GM18868 (cell line): ENCODE data around the gene MACF1.
"Not testable (repeated sequence)": the region's sequence is repeated elsewhere in the genome, so short reads cannot be mapped to it uniquely, and the experiment has no call there.

Experiments
- ATAC-seq: cut with Tn5 transposase; IDR thresholded peaks from one replicate; pipeline ENCODE4 v1.9.1; 2021; ENCODE audit warnings: mild to moderate bottlenecking, moderate library complexity; ENCODE audit not compliant: unreplicated experiment

MACF1 gene

DNA sequence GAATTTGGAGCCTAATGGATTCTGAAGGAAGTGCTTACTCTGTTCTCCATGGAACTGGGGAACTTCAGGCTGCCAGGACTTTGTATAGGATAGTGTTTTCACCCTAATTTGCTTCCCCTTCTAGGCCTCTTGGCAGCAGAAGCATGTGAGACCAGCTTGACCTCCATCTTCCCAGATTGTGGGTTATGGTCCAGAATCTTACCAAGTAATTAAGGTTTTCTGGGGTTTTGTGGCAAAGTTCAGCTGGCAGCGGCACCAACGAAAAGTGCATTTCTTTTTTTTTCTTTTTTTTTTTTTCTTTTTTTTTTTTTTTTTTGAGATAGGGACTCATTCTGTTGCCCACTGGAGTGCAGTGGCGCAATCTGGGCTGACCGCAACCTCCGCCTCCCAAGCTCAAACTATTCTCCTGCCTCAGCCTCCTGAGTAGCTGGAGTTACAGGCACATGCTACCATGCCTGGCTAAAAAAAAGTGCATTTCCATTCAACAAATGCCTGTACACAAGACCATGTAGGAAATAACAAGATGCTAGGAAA, 283.6 kb downstream of the MACF1 start:
- ATAC-seq: no peak

DNA sequence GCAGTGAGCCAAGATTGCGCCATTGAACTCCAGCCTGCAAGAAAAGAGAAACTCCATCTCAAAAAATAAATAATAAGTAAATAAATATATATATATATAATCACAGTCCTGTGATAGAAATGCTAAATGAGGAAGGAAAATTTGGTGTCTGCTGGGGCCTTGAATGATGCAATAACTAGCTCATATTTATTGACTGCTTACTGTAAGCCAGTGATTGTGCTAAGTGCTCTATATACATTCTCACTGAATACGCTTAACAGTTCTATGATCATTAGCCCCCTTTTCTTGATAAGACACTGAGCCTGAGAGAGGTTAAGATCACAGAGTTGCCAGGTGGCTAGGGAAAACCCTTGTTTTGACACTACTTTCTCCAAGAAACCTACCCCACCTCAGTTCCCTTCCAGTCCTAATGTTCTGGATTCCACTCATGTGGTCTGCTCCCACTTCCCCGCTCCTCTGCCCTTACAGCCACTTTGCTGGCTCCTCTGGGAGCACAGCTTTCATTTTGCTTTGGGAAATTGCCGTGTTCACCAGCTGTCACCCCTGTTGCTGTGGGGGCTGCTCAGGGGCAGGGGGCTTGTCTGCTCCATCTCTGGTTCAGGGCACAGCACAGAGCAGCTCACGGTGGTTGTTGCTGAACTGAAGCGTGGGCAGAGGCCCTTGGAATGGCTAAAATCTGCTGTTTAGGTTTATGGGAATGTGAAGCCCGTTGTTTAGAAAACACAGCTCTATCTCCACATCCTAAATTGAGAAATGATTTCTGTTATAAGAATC, 284.5 kb downstream of the MACF1 start:
- ATAC-seq: no peak

DNA sequence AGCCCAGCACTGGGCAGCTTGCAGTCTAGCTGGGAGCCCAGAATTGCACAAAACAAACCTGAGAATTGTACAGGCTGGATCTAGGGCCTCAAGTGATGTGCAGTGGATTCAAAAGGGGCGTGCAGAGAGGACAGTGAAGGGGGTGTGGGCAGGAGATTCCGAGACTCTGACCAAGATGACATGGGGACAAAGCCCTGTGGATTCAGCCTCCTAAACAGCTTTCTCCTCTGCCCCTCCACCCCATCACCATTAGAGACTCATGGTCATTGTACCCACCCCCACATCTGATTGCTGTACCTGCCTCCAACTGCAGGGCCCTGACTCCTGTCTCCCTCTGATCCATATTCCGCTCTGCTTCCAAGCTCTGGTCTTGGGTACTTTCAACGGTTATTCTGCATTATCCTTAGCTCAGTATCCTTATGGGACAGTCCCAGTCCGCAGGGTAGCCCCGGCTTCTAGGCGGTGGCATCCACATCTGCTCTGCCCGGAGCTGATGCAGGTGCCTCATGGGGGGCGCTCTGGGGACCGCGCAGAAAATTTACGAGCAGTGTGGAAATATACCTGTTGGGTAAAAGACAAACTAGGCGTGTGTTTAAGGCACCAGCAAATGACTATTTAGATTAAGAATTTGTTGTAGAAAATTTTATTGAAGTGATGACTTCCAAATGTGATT, 285.2 kb downstream of the MACF1 start:
- no peak for ATAC-seq

DNA sequence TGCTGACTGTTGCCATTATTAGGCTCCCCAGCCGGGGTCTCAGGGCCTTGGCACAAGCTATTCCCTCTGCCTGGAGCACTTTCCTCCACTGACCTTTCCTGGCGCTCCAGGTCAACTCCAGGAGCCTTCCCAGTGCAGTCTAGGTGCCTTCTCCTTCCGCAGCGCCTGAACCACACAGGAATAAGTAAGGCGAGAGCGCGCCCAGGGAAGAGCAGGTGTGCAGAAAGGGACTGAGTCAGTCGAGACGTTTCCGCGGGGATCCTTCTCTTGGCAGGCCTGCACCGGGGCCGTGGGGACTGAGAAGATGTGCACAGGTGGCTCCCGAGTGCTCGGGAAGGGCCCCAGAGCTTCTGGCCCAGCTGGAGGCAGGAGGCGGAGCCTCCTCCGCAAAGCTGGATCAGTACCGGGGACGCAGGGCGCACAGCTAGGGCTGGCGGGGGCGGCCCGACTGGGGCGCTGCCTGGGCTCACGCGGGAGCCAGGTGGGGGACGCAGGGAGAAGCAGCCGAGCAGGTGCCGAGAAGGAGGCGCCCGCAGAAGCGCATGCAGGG, 286.2 kb downstream of the MACF1 start:
- peak; percentile 21 for ATAC-seq

DNA sequence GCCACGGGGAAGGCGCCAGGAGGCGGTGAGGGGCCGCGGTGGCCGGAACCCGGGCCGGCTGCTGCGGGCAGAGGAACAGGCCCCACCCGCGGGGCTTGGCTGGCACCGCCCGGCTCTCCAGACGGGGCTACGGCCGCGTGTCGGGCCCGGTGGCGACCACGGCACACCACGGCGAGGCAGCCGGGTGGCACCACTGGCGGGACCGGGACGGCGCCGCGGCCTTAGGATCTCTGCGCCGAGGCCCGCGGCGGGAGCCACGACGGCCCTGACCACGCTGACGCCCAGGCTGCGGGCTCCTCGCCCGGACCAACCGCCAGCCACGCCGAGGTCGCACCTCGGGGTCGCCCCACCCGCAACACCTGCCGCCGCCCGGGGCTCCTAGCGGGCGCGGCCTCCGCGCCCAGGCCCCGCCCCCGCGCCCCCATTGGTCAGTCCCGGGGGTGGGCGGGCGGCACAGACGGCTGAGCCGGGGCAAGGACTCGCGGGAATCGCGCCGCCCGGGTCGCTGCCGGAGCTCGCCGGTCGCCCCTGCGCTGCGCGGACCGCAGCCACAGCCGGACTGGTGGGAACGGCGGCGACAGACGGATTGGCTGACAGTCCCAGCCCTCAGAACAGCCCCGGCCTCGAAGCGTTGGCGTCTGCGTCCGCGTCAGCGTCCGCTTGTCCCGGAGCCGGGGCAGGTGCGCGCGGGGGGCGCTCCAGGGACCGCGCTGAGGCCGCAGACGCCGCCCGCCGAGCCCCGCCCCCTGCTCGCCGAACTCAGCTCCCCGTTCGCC, 286.8 kb downstream of the MACF1 start, which contains the start of gene BMP8A:
Gene BMP8A (plus strand): TSS at position 491 of the 776 bp plus-strand sequence. CDS start 356 bp downstream, outside the sequence.
- ATAC-seq: peak; percentile 74

DNA sequence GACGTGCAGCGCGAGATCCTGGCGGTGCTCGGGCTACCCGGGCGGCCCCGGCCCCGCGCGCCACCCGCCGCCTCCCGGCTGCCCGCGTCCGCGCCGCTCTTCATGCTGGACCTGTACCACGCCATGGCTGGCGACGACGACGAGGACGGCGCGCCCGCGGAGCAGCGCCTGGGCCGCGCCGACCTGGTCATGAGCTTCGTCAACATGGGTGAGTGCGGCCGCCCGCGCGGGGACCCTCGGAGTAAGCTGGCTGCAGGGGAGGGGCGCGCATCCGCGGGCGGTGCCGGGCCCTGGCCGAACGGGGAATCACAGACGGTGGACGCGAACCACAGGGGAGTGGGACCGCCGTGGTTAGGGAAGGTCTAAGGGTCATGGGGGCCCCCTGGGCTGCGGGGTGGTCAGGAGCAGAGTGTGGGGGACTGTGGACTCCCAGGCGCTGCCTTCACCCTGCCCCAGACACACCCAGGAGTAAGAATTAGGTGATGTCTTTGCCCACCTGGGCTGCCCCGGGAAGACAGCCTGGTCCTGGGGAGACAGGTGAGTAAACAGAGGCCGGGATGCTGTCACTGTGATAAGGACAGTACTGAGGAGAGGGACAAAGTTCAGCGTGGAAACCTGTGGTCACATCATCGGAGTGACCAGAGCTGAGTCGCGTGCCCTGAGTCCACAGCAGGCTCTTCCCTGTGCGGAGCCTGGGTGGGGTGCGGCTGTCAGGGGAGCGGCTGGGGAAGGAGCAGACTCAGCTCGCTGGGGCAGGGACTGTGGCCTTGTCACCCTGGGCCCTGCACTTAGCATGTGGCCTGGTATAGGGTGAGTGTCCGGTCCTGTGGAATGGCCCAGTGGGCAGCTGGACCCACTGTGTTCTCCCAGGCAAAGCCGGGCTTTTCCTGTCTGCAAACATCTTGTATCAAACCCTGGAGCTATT, 287.9 kb downstream of the MACF1 start:
- not testable (repeated sequence) for ATAC-seq

DNA sequence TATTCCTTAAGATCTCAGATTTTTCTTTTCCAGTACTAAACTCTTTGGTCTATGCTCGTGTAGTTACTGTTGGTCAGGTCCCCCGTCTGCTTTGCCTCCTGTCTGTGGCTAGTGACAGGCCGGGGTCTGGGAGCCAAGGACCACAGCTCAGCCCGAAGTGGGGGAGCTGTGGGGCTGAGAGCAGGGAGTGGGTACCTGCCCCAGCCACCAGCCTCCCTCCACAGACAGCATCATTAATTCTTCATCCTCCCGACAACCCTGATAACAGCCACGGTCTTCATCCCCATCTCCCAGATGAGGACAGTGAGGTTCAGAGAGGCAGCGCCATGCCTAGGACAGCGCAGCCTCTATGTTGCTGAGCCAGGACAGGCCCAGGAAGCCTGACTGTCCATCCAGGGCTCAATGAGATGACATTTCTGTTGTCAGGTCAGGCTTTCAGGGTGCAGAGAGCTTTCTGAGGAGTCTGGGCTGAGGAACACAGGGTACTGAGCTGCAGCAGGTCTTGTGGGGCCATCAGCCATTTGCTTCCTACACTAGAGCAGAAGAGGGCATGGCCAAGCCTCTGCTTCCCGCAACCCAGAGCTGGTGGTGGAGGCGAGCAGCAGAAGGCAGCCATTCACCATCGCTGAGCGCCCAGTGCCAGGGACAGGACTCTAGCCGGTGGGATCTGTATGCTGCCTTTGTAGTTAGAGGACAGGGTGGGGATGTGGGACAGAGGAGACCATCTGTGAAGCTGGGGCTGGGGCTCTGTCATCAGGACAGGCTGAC, 288.7 kb downstream of the MACF1 start:
- ATAC-seq: not testable (repeated sequence)

DNA sequence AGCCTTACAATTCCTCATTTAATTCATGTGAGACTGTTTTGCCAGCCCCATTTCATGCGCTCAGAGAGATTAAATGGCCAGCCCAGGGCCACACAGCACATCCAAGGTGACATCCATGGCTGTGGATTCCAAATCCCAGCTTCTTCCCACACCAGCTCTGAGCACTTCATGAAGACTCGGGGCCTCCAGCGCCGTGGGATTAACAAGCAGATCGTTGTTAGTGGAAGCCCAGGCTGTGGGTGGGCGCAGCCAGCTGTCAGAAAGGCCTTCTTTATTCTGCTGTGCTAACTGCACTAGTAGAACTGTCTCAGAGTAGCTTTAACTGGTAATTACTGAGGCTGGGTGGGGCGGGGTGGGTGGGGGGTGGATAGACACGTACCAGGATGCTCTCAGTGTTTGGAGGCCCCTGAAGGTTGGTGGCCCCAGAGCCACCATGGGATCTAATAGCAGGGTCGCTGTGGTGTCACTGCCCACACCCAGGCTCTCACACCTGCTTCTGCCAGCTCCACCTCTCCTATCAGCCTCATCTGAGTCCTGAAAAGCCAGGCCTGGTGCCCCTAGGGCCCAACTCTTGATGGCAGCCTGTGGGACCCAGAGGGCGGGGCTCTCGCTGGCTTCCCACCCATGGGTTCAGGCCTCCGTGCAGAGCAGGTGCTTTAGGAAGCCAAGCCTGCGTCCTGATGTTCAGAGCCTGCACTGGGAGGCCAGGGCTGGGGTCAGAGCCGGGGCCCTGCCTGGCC, 290.3 kb downstream of the MACF1 start:
- ATAC-seq: no peak

DNA sequence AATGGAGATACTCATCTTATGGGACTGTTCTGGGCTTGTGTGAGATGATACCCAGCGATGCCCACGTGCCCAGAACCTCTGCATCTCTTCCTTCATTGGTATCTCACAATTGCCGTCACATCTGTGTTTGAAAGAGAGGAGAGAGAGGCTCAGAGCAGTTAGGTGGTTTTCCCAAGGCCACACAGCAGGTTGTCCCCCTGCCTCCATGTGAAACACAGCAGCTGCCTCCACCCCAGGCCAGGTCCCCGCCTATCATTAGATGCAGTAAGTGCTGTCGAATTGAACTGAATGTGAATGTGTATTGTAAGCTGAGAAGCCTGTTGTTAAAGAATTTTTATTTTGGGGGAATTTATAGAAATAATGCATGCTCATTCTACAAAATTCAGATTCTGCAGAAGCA, 292.0 kb downstream of the MACF1 start:
- not testable (repeated sequence) for ATAC-seq

DNA sequence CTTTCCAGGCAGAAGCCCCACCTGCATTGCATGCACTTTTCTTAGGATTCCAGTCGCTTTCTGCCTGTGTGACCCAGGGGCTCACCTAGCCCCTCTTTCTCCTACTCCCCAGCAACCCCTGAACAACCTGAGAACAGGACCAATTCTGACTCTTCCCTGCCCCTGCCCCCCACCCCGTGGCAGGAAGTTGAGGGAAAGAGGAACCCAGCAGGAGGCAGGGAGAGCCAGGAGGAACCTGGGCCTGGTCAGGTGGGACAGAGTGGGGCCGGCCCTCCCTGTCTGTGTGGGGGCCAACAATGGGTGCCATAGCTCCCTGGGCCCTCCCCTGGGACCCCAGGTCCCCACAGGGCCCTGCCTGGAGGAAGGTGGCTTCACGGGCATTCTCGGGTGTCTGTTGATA, 293.1 kb downstream of the MACF1 start:
- no peak for ATAC-seq

DNA sequence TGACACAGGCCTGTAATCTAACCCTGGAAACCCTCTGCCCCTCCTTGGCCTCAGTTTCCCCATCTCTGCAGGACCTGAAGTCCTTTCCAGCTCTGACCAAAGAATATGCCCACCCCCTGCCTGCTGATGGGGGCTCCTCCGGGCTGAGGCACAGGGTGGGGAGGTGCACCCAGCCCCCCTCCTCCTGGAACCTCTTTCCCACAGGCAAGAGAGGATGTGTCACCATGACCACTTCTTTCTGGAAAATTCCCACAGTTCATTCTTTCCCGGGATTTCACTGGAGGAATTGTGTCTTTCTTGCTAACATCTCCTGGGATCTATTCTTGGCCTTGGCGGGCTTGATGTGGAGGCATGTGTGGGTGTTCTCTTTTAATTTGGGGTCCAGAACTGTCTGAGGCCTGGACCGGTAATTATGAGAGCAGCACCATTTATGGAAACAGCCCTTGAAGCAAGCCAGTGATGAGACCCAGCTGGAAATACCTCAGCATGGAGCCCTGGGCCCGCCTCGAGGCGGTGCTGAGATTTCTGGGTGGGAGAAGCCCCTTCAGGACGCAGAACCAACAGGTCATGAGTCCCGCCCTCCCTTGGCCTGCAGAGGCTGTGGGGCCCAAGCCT, 293.7 kb downstream of the MACF1 start:
- not testable (repeated sequence) for ATAC-seq

DNA sequence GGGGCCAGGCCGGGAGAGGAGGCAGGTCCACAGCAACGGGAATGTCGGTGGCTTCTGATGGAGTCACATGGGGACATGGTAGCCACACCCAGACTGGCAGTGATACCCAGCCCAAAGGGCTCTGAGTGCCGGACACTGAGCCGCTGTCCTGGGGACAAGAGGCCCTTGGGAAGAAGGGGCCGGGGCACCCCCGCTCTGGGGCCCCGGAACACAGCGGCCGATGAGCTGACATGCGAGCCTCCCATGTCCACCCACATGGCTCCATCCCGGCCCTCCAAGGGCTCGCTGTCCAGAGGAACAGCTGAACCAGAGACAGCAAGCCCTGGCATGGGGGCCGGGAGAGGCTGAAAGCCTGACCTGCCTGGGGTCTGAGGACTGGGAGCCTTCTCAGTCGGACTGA, 294.3 kb downstream of the MACF1 start:
- not testable (repeated sequence) for ATAC-seq

DNA sequence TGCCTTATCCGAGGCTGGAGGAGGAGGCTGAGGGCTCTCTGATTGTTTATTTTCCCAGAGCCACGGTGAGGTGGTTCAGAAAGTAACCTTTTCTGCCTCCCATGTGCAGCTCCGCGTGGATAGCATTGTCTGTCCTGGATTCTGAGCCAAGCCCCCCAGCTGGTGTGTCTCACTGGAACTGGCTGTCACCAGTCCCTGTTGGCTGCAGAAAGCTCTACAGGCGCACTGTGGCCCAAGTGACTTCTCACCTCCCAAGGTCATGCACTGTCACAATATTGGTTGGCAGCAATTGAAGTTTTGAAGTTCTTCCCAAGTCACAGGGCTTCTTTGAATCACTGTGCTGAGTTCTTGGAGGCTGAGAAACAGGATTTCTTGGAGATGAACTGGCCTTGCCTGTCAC, 295.2 kb downstream of the MACF1 start:
- no peak for ATAC-seq

DNA sequence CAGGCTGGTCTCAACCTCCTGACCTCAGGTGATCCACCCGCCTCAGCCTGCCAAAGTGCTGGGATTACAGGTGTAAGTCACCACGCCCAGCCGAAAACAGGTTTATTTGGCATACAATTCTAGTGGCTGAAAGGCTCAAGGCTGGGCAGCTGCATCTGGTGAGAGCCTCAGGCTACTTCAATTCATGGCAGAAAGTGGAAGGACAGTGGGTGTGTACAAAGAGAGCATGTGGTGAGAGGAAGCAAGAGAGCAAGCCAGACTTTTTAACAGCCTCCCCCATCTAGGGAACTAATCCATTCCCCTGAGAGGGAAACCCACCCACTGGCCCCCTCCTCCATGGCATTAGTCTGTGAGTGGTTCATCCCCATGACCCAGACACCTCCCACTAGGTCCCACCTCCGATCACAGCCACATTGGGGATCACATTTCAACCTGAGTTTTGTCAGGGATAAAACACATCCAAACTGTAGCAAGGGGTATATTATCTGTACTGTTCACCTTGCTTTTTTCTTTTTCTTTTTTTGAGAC, 296.4 kb downstream of the MACF1 start:
- no peak for ATAC-seq

DNA sequence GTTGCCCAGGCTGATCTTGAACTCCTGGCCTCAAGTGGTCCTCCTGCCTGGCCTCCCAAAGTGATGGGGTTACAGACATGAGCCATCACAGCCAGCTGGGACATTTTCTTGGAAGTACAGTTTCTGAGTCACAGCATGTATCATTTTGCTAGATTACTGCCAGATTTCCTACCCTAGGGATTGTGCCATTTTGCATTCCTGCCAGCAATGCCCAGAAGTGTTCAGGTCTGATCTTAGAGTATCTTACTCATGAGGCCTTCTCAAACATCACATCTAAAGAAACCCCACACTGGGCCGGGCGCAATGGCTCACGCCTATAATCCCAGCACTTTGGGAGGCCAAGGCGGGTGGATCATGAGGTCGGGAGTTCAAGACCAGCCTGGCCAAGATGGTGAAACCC, 297.2 kb downstream of the MACF1 start:
- no peak for ATAC-seq

DNA sequence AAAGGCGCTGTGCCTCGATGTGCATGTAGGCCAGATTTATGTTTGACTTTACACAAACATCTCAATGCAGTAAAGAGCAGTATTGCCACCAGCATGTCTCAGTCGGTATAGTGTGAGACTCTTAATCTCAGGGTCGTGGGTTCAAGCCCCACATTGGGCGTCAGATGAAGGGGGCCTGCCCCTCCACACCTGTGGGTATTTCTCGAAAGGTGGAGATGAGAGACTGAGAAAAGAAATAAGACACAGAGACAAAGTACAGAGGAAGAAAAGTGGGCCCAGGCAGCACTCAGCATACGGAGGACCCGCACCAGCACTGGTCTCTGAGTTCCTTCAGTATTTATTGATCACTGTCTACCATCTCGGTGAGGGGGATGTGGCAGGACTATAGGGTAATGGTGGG, 299.9 kb downstream of the MACF1 start:
- ATAC-seq: not testable (repeated sequence)

DNA sequence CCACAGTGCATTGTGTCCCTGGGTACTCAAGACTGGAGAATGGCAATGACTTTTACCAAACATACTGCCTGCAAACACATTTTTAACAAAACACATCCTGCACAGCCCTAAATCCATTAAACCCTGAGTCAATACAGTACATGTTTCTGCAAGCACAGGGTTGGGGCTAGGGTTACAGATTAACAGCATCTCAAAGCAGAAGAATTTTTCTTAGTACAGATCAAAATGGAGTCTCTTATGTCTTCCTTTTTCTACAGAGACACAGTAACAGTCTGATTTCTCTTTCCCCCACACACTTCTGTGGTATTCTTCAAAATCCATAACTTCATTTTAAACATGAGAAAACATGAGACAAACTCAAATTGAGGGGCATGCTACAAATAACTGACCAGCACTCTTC, 300.8 kb downstream of the MACF1 start:
- ATAC-seq: no peak
